Retinal pigment epithelial cell (primary cell): ENCODE measurements around the gene HBD.

Experiments used
- DNase-seq: peaks from one replicate; pipeline ENCODE4 v3.0.0-alpha.2; 2010; ENCODE audit warnings: low read depth
- H3K4me3 ChIP-seq: 2 replicates; pipeline ENCODE4 v1.5.1; 2011; ENCODE audit warnings: mild to moderate bottlenecking, low read length, control low read depth, moderate library complexity
- CTCF ChIP-seq: conservative IDR thresholded peaks from 2 replicates; pipeline ENCODE4 v1.5.1; 2011; ENCODE audit warnings: low read depth, low read length, control low read depth, inconsistent platforms

The HBD gene

GRCh38 chr11:5240056-5240455 is 5.8 kb upstream of the HBD start:
- no peak overlapping the region for H3K4me3 ChIP-seq
- no peak for DNase-seq
- no peak for TF ChIP-seq CTCF

- no peak for DNase-seq
- no peak for TF ChIP-seq CTCF
- H3K4me3 ChIP-seq: no peak overlapping the region
Measured at GRCh38 chr11:5239046-5239445, 4.8 kb upstream of the HBD start.

- no peak overlapping the region for H3K4me3 ChIP-seq
- no peak for DNase-seq
- no peak for TF ChIP-seq CTCF
Measured at GRCh38 chr11:5238486-5238885, 4.2 kb upstream of the HBD start.

DNA sequence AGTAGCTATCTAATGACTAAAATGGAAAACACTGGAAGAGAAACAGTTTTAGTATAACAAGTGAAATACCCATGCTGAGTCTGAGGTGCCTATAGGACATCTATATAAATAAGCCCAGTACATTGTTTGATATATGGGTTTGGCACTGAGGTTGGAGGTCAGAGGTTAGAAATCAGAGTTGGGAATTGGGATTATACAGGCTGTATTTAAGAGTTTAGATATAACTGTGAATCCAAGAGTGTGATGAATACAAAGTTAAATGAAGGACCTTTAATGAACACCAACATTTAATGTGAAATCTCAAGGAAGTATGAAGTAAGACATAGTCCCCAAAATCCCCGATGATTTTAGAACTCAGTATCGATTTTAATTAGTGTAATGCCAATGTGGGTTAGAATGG is 3.1 kb upstream of the HBD start:
- no peak for TF ChIP-seq CTCF
- no peak overlapping the region for H3K4me3 ChIP-seq
- no peak for DNase-seq

GRCh38 chr11:5235364-5236095 is 1.2 kb upstream of the HBD start:
- TF ChIP-seq CTCF: no peak
- DNase-seq: no peak
- no peak overlapping the region for H3K4me3 ChIP-seq

- no peak for DNase-seq
- TF ChIP-seq CTCF: no peak
- H3K4me3 ChIP-seq: no peak overlapping the region
Measured at GRCh38 chr11:5233307-5233706, 976 bp downstream of the HBD start.

- DNase-seq: no peak
- no peak overlapping the region for H3K4me3 ChIP-seq
- no peak for TF ChIP-seq CTCF
Measured at GRCh38 chr11:5232821-5233220, 1.5 kb downstream of the HBD start.
